Measurements from ENCODE around the gene ZNF362.

GRCh38 chr1:33222381-33222780 is 33.9 kb upstream of the ZNF362 start:
- TF ChIP-seq POLR2AphosphoS5 (IDR thresholded peaks at IDR 0.05; ENCODE audit: low read depth, low read length) (no peak), CTCF (IDR thresholded peaks at IDR 0.05) (no peak), MAX (IDR thresholded peaks at IDR 0.05; ENCODE audit: low read depth) (no peak), EZH2phosphoT487 (IDR thresholded peaks at IDR 0.05; ENCODE audit: borderline replicate concordance, low read depth) (no peak), TCF12 (IDR thresholded peaks at IDR 0.05) (no peak)

All from SK-N-SH (cell line).